Measurements from ENCODE around the gene ZNF536.

- TF ChIP-seq EZH2phosphoT487 (IDR thresholded peaks at IDR 0.05; ENCODE audit: low read length) = no peak
- no peak for TF ChIP-seq CTCF (IDR thresholded peaks at IDR 0.05; ENCODE audit: low read length)
These were observed 148.7 kb downstream of the ZNF536 start for GRCh38 chr19:30520735-30521479.
